Stimulated activated naive CD4-positive, alpha-beta T cell treated with Interleukin-2 at 50 U/mL for 16 hours (primary cell): ENCODE data around the gene ARHGAP45.

Experiments
- DNase-seq: peaks from one replicate; lab custom pipeline; 2025; lab: John Stamatoyannopoulos, UW

ARHGAP45 gene

DNA sequence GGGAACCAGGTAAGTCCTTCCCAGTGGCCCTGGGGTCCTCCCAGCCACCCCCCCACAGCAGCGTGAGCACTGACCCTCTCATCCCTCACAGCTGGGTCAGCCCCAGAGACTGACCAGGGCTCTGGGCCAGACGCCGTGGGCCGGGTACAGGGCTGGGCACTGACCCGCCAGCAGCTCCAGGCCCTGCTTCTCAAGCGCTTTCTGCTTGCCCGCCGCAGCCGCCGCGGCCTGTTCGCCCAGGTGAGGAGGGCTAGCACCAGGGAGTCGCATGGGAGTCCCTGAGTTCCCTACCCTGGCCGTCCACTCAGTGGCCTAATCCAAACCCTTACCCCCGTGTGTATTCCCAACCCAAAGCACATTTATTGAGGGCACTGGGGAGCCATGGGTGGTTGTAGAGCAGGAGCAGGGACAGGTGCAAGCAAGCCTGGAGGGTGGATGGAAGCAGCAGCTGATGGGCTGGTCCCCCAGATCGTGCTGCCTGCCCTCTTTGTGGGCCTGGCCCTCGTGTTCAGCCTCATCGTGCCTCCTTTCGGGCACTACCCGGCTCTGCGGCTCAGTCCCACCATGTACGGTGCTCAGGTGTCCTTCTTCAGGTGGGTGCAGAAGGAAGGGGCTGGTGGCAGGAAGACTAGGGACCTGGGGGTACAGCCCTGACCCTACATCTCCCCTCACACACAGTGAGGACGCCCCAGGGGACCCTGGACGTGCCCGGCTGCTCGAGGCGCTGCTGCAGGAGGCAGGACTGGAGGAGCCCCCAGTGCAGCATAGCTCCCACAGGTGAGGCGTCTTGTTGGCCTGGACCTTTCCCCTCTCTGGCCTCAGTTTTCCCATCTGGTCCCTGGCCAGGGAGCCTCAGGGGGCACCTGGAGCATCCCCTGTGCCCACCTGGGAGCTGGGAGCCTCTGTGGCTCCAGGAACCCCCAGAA lies 12.6 kb upstream of the ARHGAP45 start:
- no peak for DNase-seq

DNA sequence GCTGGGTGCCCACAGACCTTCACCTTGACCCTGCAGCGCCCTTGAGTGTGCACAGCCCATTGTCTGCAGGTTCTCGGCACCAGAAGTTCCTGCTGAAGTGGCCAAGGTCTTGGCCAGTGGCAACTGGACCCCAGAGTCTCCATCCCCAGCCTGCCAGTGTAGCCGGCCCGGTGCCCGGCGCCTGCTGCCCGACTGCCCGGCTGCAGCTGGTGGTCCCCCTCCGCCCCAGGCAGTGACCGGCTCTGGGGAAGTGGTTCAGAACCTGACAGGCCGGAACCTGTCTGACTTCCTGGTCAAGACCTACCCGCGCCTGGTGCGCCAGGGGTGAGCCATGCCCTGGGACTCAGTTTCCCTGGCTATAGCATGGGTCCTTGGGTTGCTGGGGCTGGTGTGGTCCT lies 11.9 kb upstream of the ARHGAP45 start:
- no peak for DNase-seq

DNA sequence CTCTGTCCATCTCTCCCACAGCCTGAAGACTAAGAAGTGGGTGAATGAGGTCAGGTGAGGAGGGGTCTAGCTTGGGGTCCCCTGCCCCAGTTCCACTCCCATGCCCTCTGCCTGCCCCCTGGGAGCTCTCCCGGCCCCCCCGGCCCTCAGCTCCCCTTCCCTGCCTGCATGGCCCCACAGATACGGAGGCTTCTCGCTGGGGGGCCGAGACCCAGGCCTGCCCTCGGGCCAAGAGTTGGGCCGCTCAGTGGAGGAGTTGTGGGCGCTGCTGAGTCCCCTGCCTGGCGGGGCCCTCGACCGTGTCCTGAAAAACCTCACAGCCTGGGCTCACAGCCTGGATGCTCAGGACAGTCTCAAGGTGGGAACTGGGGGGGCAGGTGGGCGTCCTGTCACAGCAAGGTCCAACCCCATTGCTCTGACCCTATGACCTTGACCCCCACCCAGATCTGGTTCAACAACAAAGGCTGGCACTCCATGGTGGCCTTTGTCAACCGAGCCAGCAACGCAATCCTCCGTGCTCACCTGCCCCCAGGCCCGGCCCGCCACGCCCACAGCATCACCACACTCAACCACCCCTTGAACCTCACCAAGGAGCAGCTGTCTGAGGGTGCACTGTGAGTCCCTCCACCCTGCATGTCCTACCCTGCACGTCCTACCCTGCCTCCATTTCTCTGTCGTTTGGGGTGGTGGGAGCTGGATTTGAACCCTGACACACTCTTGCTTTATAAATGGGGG lies 10.9 kb upstream of the ARHGAP45 start:
- DNase-seq = no peak

DNA sequence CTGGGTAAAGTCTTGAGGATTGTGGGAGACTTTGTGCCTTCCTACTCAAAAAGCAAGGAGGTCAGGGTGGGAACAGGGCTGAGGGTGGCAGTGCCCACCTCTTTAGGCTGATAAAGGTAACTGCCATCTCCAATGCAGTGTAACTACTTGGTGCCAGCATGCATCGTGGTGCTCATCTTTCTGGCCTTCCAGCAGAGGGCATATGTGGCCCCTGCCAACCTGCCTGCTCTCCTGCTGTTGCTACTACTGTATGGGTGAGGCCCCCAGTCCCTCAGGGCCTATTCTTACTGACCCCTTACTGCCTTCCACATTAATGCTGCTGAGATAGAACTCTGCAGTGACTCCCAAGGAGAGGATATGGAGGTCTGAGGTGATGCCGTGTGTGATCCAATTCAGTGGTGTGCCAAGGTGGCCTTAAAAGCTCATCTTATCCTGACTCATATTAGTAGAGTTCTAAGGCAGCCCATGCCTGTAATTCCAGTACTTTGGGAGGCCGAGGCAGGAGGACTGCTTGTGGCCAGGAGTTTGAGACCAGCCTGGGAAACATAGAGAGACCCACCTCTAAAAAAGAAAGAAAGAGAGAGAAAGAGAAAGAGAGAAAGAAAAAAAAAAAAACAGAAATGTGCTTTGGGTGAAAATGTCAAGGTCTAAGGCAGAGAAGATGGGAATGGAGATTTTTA lies 9.7 kb upstream of the ARHGAP45 start:
- peak; percentile 48 for DNase-seq

DNA sequence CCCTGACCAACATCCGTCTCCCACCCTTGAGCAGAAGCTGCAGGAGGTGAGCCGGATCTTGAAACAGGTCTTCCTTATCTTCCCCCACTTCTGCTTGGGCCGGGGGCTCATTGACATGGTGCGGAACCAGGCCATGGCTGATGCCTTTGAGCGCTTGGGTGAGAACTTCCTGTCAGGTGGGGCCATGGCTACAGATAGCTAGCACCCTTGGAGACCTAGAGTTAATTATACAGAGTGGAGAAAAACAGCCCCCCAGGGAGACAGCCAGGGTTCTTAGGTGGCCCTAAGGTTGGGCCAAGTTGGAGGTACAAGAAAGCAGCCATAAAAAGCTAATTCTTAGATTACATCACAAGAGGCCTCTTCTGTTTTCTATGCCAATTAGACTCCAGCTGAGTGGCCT lies 8.9 kb upstream of the ARHGAP45 start:
- DNase-seq = no peak

DNA sequence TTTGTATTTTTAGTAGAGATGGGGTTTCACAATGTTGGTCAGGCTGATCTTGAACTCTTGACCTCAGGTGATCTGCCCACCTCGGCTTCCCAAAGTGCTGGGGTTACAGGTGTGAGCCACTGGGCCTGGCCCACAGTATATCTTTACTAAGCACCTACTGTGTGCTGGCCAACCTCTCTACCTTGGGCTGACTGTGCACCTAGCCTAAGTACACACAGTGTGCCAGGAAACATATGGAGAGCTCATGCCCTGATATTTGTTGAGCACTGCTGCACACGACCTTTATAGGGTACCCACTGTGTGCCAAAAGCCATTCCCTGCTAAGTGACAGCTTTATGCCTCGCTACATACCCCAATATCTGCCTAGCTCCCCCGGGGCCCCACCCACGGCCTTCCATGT lies 6.3 kb upstream of the ARHGAP45 start:
- no peak for DNase-seq

DNA sequence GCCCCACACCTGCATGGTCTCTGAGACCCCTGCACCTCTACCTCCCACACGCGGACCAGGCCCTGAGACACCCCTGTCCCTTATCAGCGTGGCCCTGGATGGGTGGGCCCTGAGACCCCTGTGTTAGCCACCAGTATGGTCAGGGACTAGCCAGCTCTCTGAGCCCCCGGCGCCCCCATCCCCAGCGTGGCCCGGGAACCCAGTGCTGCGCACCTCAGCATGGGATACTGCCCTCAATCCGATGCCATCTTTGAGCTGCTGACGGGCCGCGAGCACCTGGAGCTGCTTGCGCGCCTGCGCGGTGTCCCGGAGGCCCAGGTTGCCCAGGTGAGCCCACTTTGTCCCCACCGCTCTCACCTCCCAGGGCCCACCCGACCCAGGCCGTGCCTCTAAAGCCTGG lies 5.0 kb upstream of the ARHGAP45 start:
- DNase-seq = no peak

DNA sequence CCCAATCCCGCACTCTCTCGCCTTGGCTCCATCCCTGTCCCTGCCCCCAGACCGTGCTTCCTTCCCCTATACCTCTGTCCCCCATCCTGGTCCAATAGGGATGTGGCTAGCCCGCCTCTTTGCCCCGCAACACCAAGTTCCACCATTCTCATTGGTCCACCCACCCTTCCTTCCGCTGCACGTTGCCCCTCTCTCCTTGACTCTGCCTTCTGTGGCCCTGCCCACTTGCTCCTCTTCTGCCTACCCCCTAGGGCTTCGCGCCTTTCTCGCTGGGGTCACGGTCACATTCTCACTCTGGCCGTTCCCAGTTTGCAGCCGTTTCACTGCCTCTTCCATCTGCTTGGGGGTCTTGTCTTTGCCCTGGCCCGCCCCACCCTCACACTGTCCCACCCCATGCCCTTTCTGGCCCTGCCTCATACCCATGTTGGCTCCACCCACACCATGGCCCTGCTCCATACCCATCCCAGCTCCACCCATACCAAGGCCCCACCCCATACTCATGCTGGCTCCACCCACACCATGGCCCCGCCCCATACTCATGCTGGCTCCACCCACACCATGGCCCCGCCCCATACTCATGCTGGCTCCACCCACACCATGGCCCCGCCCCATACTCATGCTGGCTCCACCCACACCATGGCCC lies 4.5 kb upstream of the ARHGAP45 start:
- no peak for DNase-seq

DNA sequence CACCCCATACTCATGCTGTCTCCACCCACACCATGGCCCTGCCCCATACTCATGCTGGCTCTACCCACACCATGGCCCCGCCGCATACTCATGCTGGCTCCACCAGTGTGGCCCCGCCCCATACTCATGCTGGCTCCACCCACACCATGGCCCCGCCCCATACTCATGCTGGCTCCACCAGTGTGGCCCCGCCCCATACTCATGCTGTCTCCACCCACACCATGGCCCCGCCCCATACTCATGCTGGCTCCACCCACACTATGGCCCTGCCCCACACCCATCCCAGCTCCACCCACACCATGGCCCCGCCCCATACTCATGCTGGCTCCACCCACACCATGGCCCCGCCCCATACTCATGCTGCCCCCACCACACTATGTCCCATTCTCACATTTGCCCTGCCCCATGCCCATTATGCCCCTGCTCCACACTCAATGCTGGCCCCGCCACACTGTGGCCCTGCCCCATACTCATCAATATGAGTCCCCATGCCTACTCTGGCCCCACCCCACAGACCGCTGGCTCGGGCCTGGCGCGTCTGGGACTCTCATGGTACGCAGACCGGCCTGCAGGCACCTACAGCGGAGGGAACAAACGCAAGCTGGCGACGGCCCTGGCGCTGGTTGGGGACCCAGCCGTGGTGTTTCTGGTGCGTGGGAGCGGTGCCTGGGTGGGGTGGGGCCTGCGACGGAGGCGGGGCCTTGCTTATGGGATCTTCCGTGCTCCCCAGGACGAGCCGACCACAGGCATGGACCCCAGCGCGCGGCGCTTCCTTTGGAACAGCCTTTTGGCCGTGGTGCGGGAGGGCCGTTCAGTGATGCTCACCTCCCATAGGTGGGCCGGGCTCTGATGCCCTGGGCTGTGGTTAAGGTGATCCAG lies 3.7 kb upstream of the ARHGAP45 start:
- peak; percentile 61 for DNase-seq

DNA sequence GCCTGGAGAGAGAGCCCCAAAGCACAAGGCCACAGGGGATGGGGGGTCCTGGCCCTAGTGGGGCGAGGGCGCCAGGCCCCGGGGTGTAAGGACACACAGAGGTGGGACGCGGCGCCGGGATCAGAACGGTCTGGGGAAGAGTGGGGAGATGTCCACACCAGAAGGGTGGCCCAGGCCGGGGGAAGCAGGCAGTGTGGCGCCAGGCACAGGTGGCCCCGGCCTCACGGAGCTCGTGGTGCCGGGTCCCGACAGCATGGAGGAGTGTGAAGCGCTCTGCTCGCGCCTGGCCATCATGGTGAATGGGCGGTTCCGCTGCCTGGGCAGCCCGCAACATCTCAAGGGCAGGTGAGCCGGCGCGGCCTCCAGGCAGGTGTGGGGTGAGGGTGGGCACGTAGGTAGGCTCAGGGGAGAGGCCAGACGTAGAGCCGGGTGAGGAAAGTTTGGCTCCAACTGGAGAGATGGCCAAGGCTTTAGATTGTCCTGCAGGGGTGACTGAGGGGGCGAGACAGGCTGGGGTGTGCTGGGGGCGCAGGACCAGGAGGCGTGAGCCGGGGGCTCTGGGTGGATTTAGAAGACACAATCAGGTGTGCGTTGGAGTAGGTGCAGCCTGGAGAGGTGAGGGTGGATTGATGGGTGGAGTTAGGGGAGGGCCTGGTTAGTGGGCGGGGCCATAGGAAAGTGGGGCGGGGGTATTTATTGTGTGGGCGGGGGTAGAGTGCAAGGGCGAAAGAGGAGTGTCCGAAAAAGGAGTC lies 2.9 kb upstream of the ARHGAP45 start:
- DNase-seq = no peak

DNA sequence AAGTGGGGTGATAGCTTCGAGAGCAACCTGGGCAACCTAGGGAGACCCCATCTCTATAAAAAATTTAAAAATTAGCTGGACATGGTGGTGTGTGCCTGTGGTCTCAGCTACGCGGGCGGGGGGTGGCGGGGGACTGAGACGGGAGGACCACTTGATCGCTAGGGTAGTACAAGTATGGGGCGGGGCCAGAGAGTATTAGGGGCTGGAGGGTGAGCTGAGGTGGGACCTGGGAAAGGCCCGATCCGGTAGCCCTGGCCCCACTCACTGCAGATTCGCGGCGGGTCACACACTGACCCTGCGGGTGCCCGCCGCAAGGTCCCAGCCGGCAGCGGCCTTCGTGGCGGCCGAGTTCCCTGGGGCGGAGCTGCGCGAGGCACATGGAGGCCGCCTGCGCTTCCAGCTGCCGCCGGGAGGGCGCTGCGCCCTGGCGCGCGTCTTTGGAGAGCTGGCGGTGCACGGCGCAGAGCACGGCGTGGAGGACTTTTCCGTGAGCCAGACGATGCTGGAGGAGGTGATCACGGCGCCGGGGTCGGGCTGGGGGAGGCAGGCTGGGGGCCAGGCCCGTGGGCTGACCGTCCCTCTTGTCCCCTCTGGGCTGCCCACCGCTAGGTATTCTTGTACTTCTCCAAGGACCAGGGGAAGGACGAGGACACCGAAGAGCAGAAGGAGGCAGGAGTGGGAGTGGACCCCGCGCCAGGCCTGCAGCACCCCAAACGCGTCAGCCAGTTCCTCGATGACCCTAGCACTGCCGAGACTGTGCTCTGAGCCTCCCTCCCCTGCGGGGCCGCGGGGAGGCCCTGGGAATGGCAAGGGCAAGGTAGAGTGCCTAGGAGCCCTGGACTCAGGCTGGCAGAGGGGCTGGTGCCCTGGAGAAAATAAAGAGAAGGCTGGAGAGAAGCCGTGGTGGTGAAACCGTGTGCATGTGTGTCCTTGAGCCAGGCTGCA lies 2.0 kb upstream of the ARHGAP45 start:
- peak; percentile 65 for DNase-seq

DNA sequence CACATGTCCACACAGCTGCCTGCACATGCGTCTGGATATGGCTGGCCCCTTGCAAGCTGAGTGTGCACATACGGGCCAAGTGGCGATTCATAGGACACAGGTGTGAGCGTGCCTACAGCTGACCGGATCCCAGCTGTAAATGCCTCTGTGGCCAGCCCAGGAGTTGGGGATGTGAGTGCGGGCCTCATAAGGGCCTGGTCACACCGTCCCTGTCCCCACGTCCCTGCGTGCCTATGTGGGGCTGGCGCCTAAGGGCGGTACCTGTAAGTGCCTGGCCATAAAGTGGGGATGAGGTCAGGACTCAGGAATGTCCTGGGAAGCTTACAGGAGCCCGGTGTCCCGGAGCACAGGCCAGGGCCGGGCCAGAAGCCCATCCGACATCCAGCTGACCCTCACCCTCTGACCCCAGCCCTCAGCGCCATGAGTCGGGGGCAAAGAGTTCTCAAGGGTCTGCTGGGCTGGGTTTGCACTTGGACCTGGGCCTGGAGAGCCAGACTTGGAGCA lies 1.3 kb upstream of the ARHGAP45 start:
- DNase-seq = no peak

DNA sequence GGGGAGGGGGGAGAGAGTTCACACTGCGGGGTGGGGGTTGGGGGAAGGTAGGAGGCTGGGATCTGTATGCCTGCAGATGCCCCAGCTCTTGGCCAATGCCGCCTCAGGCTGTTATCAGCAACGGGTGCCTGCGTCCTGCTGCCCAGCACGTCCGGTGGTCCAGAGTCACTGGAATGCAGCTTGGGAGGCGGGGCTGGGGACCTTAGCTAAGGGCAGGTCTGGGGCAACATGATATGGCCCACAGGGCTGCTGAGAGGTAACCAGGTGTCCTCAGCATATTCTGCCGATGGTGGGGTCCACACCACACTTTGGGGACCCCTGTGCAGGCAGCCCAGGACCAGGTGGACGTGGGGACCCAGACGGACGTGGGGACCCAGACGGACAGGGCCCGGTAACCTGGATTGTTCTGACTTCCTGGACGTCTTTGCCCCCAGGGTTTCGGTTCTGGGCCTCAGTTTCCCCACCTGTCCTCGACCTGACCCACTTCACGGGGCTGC lies 668 bp upstream of the ARHGAP45 start:
- no peak for DNase-seq

DNA sequence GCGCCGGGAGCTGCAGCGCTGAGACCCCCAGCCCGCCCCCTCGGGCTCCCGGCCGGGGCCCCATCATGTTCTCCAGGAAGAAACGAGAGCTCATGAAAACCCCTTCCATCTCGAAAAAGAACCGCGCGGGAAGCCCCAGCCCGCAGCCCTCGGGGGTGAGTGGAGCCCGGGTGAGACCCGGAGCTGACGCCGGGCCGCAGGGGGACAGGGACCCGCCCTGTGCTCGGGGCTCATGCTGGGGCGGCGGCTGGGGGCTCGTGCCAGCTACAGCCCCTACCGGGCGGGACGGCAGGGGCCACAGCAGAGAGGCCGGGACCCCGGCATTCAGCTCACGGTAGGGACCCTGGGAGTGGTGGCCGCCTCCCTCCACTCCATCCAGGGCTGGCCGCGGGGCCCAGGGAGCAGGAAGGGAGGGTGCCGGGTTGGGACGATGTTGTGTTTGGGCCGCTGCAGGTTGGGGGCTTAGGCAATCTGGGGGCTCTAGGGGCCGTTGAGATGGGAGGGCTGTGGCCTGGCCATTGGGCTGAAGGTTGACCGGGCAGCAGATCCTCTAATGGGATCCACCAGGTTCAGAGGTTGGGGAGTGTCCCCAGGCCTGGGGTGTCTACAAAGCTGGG lies 482 bp downstream of the ARHGAP45 start:
- no peak for DNase-seq

DNA sequence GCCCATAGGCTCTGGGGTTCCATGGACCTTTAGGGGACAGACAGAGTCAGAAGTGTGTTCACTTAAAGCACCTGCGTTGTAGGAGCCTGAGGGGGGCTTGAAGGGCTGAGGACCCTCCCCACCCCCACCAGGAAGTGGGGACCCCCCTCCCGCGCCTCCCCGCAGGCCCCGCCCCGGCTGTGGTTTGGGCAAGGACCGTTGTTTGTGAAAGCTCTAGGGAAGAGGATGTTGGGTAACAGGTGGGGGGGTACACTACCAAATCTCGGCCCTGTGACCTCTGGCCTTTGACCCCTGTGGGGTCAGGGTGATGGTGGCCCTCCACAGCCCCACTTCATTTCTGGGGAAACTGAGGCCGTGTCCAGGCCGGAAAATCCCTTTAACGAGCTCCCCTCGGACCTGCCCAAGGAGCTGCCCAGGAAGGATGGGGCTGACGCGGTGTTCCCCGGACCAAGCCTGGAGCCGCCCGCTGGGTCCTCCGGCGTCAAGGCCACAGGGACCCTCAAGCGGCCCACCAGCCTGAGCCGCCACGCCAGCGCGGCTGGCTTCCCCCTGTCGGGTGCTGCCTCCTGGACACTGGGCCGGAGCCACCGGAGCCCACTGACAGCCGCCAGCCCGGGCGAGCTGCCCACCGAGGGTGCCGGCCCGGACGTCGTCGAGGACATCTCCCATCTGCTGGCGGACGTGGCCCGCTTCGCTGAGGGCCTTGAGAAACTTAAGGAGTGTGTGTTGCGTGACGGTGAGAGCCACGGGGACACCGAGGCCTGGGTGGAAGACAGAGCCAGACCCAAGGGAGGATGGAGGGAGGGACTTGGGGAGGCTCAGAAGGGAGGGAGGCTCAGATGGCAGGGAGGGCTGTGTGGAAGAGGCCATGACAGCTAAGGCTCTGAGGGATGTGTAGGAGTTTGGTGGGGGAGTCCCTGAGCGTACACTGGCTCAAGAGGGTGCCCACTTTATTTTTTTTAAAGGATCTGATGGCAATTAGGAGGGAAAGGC lies 1.3 kb downstream of the ARHGAP45 start:
- peak; percentile 43 for DNase-seq

DNA sequence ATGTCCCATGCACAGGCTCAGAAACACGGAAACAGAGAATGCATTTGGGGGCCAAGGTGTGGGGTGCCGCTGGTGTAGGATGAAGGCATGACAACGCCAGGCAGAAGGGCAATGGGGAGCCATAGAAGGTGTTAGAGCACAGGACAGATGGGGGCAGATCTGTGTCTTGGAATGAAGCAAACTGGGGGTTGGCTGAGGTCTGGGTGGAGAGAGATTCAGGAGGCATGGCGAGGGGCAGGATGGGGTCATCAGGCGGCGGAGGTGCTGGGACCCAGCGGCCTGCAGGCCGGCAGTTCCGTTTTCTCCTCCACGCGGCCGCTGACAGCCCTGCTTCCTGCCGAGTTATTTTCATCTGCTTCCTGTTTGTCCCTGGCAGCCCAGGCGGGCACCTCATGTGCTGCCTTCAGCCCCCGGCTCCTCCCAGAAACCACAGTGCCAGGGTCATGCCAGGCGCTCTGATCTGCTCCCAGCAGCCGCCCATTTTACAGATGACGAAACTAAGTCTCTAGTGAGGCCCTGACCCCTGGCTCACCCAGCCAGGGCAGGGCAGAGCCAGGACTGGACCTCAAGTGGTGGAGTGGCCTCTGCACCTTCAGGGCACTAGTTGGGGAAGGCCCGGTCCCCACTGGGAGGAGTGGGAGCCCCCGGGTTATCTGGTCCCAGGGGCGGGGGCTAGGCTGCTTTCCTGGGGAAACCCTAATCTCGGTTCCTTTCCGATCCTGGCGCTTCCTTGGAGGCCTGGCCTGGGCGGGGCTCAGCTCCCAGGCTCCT lies 2.2 kb downstream of the ARHGAP45 start:
- peak; percentile 55 for DNase-seq

DNA sequence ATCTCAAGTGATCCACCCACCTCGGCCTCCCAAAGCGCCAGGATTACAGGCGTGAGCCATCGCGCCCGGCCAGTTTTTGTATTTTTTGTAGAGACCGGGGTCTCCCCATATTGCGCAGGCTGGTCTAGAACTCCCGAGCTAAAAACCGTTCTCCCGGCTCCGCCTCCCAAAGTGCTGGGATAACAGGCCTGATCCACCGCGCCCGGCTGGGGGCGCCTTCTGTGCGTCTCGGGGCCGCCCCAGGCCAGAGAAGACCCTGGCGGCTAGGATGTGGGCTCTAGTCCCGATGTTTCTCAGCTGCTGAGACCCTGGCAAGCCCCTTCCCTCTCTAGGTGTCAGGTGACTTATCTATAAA lies 3.6 kb downstream of the ARHGAP45 start:
- no peak for DNase-seq
